GM18498 (cell line): Measurements from ENCODE around the gene DOP1A.
A peak's percentile ranks its signal among the peaks of the same experiment; 100 is the strongest.

ENCODE experiments used
- ATAC-seq: cut with Tn5 transposase; IDR thresholded peaks from one replicate; pipeline ENCODE4 v1.9.1; 2021; ENCODE audit warnings: mild to moderate bottlenecking, moderate library complexity; ENCODE audit not compliant: unreplicated experiment

The DOP1A gene

GRCh38 chr6:83067448-83068439, at the start of gene DOP1A:
Gene DOP1A (plus strand): TSS chr6:83067671. CDS start chr6:83096978, 29,307 bp downstream.
- ATAC-seq: peak; percentile 87

- ATAC-seq: no peak
These were observed 47.7 kb upstream of the DOP1A start for GRCh38 chr6:83019741-83020140.

- no peak for ATAC-seq
These were observed 35.8 kb upstream of the DOP1A start for GRCh38 chr6:83031689-83032088.

- ATAC-seq: no peak
These were observed 29.2 kb upstream of the DOP1A start for GRCh38 chr6:83038246-83038645.

GRCh38 chr6:83042467-83043053, 24.9 kb upstream of the DOP1A start:
- no peak for ATAC-seq

GRCh38 chr6:83044091-83044768, 23.2 kb upstream of the DOP1A start:
- no peak for ATAC-seq

- ATAC-seq: no peak
These were observed 20.3 kb upstream of the DOP1A start for GRCh38 chr6:83047065-83047754.

- ATAC-seq: no peak
These were observed 15.9 kb upstream of the DOP1A start for GRCh38 chr6:83051377-83052172.

GRCh38 chr6:83053678-83054077, 13.8 kb upstream of the DOP1A start:
- ATAC-seq: no peak

- peak; percentile 58 for ATAC-seq
These were observed 12.0 kb upstream of the DOP1A start for GRCh38 chr6:83055366-83055964.

- ATAC-seq: peak; percentile 74
These were observed 9.7 kb upstream of the DOP1A start for GRCh38 chr6:83057705-83058321.

GRCh38 chr6:83061190-83061589, 6.3 kb upstream of the DOP1A start:
- no peak for ATAC-seq

- ATAC-seq: no peak
These were observed 5.2 kb upstream of the DOP1A start for GRCh38 chr6:83062225-83062624.

GRCh38 chr6:83065511-83066192, 1.8 kb upstream of the DOP1A start, which contains the start of gene UBE3D:
Gene UBE3D (minus strand): TSS chr6:83065841. CDS start chr6:83065718, 123 bp downstream.
- ATAC-seq: peak; percentile 66

- ATAC-seq: no peak
These were observed 1.1 kb downstream of the DOP1A start for GRCh38 chr6:83068616-83069015.

- no peak for ATAC-seq
These were observed 2.2 kb downstream of the DOP1A start for GRCh38 chr6:83069633-83070032.

- ATAC-seq: peak; percentile 55
These were observed 3.6 kb downstream of the DOP1A start for GRCh38 chr6:83071023-83071422.

GRCh38 chr6:83071707-83072106, 4.2 kb downstream of the DOP1A start:
- no peak for ATAC-seq

GRCh38 chr6:83072726-83073125, 5.3 kb downstream of the DOP1A start:
- ATAC-seq: no peak
